HL-60 (cell line): ENCODE data around the gene WT1.

Source experiments
- DNase-seq, 2 experiments: peaks; one replicate each; pipeline ENCODE4 v3.0.0-alpha.2; 2010 to 2020; ENCODE audit warnings: low read depth in 1 of 2, low spot score in 1 of 2
- H3K27ac ChIP-seq: fragments of 250-450 bp; sonication (Bioruptor Pico); replicated peaks from 2 replicates; pipeline ENCODE4 v1.5.1; 2020; ENCODE audit warnings: mild to moderate bottlenecking, moderate library complexity
- H3K27me3 ChIP-seq: fragments of 250-450 bp; sonication (Bioruptor Pico); 2 replicates; pipeline ENCODE4 v1.5.1; 2021; ENCODE audit warnings: mild to moderate bottlenecking, moderate library complexity; ENCODE audit not compliant: insufficient read depth, poor library complexity, severe bottlenecking
- H3K4me3 ChIP-seq: replicated peaks from 2 replicates; pipeline ENCODE4 v1.5.1; 2011; ENCODE audit warnings: mild to moderate bottlenecking, control low read depth, low read length; ENCODE audit not compliant: insufficient read depth
- GABPA ChIP-seq: IDR thresholded peaks from 2 replicates; pipeline ENCODE4 v1.6.1; 2012; ENCODE audit warnings: low read depth
- POLR2AphosphoS5 ChIP-seq: IDR thresholded peaks from 2 replicates; pipeline ENCODE4 v1.6.1; 2012; ENCODE audit warnings: low read depth
- SPI1 ChIP-seq: IDR thresholded peaks from 2 replicates; pipeline ENCODE4 v1.6.1; 2012; ENCODE audit warnings: low read depth, mild to moderate bottlenecking, borderline replicate concordance
- TF ChIP-seq, protein P1 (sequence below): IDR thresholded peaks from one replicate; pipeline ENCODE4 v1.5.1; 2011; ENCODE audit warnings: low read length, control low read depth, inconsistent platforms; ENCODE audit not compliant: insufficient read depth
- TF ChIP-seq, protein P2 (sequence below): IDR thresholded peaks from 2 replicates; pipeline ENCODE4 v1.6.1; 2012; ENCODE audit warnings: low read depth; ENCODE audit not compliant: insufficient replicate concordance

WT1 gene

DNA sequence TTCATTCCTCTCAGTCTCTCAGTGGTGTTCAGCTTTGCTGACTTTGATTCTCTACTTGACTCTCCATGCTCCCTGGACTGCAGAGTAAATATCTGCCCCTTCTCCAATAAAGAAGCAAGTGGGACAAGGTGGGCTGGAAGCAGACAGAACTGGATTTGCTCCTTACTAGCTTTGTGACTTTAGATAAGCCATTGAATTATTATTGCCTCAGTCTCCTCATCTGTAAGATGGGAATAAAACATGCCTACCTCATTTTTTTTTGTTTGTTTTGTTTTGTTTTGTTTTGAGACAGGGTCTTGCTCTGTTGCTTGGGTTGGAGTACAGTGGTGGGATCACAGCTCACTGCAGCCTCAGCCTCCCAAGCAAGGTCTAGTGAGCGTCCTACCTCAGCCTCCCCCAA, 44.6 kb downstream of the WT1 start:
- no peaks in the 10 kb centered on the region for H3K27me3 ChIP-seq
- H3K27ac ChIP-seq = no peak overlapping the region
- no peak overlapping the region for H3K4me3 ChIP-seq

DNA sequence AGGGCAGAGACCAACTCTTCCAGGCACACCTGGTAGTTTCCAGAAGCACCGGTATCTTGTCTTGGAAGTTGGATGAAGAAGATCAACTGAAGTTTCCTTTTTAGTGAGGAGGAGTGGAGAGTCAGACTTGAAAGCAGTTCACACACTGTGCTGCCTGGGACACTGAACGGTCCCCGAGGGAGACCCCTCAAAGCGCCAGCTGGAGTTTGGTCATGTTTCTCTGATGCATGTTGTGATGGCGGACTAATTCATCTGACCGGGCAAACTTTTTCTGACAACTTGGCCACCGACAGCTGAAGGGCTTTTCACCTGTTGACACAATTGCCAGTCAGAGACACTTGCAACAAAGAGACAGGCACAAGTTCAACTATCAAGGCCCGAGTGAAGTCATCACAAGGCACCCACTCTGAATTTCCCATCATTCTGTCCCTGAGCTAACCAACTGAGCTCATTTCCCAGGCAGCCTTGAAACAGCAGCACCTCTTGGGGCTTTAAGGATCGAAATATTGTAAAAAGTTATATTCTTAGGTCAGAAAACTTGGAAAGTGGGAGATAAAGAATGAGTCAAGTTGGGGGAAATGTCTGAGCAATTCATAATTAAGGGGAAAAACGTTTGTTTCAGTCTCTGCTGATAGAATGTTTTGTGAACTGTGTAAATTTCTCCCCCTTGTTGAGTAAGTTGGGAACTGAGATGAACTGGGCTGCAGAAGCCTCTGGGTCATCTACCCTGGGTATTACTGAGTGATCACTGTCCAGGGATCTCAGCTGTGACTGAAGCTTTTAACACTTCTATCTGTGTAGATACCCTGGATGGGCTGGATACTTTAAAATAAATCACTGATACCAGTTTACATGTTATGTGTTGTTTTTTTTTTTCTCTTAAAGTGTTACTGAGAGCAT, 46.2 kb downstream of the WT1 start:
- Histone ChIP-seq H3K27ac (no peak overlapping the region), H3K27me3 (no peaks in the 10 kb centered on the region), H3K4me3 (no peak overlapping the region)
- no peak for DNase-seq
- TF ChIP-seq SPI1 (no peak), POLR2AphosphoS5 (no peak), GABPA (no peak)
- TF ChIP-seq, protein P1, sequence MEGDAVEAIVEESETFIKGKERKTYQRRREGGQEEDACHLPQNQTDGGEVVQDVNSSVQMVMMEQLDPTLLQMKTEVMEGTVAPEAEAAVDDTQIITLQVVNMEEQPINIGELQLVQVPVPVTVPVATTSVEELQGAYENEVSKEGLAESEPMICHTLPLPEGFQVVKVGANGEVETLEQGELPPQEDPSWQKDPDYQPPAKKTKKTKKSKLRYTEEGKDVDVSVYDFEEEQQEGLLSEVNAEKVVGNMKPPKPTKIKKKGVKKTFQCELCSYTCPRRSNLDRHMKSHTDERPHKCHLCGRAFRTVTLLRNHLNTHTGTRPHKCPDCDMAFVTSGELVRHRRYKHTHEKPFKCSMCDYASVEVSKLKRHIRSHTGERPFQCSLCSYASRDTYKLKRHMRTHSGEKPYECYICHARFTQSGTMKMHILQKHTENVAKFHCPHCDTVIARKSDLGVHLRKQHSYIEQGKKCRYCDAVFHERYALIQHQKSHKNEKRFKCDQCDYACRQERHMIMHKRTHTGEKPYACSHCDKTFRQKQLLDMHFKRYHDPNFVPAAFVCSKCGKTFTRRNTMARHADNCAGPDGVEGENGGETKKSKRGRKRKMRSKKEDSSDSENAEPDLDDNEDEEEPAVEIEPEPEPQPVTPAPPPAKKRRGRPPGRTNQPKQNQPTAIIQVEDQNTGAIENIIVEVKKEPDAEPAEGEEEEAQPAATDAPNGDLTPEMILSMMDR = no peak
- TF ChIP-seq, protein P2, sequence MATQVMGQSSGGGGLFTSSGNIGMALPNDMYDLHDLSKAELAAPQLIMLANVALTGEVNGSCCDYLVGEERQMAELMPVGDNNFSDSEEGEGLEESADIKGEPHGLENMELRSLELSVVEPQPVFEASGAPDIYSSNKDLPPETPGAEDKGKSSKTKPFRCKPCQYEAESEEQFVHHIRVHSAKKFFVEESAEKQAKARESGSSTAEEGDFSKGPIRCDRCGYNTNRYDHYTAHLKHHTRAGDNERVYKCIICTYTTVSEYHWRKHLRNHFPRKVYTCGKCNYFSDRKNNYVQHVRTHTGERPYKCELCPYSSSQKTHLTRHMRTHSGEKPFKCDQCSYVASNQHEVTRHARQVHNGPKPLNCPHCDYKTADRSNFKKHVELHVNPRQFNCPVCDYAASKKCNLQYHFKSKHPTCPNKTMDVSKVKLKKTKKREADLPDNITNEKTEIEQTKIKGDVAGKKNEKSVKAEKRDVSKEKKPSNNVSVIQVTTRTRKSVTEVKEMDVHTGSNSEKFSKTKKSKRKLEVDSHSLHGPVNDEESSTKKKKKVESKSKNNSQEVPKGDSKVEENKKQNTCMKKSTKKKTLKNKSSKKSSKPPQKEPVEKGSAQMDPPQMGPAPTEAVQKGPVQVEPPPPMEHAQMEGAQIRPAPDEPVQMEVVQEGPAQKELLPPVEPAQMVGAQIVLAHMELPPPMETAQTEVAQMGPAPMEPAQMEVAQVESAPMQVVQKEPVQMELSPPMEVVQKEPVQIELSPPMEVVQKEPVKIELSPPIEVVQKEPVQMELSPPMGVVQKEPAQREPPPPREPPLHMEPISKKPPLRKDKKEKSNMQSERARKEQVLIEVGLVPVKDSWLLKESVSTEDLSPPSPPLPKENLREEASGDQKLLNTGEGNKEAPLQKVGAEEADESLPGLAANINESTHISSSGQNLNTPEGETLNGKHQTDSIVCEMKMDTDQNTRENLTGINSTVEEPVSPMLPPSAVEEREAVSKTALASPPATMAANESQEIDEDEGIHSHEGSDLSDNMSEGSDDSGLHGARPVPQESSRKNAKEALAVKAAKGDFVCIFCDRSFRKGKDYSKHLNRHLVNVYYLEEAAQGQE = no peak

More for the DNA sequence above, 44.6 kb downstream of the WT1 start:
- TF ChIP-seq, protein P1 = no peak
- TF ChIP-seq GABPA (no peak), SPI1 (no peak), POLR2AphosphoS5 (no peak)
- TF ChIP-seq, protein P2 = no peak
- no peak for DNase-seq

DNA sequence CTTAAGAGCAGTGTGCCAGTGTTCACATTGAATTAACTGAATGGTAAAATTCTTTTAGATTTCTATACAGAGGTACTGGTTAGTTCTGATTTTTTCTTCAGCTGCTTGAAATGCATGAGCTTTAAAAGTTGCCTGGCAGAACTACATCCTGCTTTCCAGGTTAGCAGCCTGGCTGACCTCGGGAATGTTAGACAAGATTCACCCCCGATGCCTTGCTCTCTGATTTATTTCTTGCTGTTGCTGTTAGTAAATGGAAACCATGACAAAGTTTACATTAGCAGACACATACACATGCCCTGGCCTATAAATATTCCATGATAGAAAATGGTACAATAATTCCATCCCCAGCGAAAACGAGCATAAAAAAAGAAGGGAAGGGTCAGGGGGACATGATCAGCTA, 47.0 kb downstream of the WT1 start:
- Histone ChIP-seq H3K27ac (no peak overlapping the region), H3K4me3 (no peak overlapping the region), H3K27me3 (no peaks in the 10 kb centered on the region)
- TF ChIP-seq SPI1 = no peak
- TF ChIP-seq, protein P2 = no peak
- no peak for DNase-seq
